ENCODE results near the gene DTD1. TPM values are rescaled to one million over a fixed set of nuclear protein-coding genes. Genes with fewer than 3 reads are reported as not detected.

The DTD1 gene
- total RNA-seq, 4 donors from 2014 or later: 20.6 to 35.7 (median 26.7) TPM

GRCh38 chr20:18724788-18725464, 137.1 kb downstream of the DTD1 start:
- no peak for TF ChIP-seq CTCF (IDR thresholded peaks at IDR 0.05)
- ATAC-seq (ENCODE audit: low FRiP score) (no peak), DNase-seq (ENCODE audit: low spot score) (no peak)

DNA sequence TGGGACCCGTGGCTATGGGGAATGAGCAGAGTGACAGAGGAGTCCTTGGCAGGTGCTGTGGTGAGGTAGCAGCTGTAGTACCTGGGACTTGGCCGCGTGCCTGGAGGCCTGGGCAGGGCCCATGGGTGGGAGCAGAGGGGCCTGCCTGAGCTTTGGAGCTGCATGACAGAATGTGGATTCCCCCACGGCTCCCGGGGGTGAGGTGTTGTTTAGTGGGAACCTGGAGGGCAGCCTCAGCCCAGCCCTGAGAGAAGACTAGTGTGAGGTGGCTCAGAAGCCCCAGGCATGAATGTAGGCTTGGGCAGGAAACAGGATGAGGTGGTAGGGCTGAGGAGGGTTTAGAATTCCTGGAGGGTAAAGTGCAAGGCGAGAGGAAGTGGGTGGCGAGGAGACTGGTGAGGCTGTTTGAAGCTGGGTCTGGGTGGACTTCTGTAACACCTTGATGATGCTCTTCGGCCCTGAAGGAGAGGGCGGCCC, 139.2 kb downstream of the DTD1 start:
- no peak for DNase-seq (ENCODE audit: low spot score)
- TF ChIP-seq CTCF (IDR thresholded peaks at IDR 0.05): no peak
- ATAC-seq (ENCODE audit: low FRiP score): no peak

- DNase-seq (ENCODE audit: low spot score): no peak
- ATAC-seq (ENCODE audit: low FRiP score): no peak
- no peak for TF ChIP-seq CTCF (IDR thresholded peaks at IDR 0.05)
Observed at GRCh38 chr20:18728165-18728869, 140.5 kb downstream of the DTD1 start.

GRCh38 chr20:18728870-18729224, 141.0 kb downstream of the DTD1 start:
- no peak for DNase-seq (ENCODE audit: low spot score)
- TF ChIP-seq CTCF (IDR thresholded peaks at IDR 0.05): no peak
- no peak for ATAC-seq (ENCODE audit: low FRiP score)

DNA sequence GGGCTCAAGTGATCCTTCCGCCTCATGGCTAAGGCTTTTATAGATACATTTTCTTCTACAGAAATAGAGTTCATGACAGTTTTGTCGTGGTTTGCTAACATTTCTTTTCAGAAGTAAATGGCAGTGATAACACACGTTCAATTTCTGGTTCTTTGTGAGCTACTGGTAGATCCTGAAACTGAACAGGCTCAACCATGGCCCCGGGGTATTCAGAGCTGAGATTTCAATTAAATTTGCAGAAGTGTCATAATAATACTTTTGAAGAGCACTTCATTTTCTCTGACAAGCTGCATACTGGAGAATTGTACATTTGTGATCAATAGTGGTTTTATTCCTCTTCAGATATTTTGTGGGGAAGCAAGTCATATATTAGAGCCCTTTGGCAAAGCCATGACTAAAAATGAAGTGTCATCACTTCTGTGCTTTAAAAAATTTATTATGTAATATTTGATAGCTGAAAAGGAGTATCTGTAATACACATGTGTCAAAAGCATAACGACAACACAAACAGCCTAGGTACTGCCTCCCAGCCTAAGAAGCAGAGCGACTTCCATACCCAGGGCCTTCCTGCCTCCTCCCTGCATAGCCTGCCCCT, 141.5 kb downstream of the DTD1 start:
- ATAC-seq (ENCODE audit: low FRiP score) (no peak), DNase-seq (ENCODE audit: low spot score) (no peak)
- TF ChIP-seq CTCF (IDR thresholded peaks at IDR 0.05): no peak

GRCh38 chr20:18731940-18732339, 144.1 kb downstream of the DTD1 start:
- no peak for TF ChIP-seq CTCF (IDR thresholded peaks at IDR 0.05)
- ATAC-seq (ENCODE audit: low FRiP score) (no peak), DNase-seq (ENCODE audit: low spot score) (no peak)

All from omental fat pad (tissue), 4 donors.